ENCODE measurements around the gene PI16.

The PI16 gene

GRCh38 chr6:37004044-37004980 is 49.8 kb downstream of the PI16 start:
- no peak overlapping the region for H3K4me3 Mint-ChIP-seq
- ATAC-seq (no peak), DNase-seq (no peak)
- no peaks in the 10 kb centered on the region for H3K27me3 Mint-ChIP-seq
- H3K4me1 Mint-ChIP-seq, result peaks cover 21% of the 10 kb centered on the region
- no peak overlapping the region for H3K27ac Mint-ChIP-seq
- H3K36me3 Mint-ChIP-seq (ENCODE audit: low read depth), result no peaks in the 10 kb centered on the region
- no peaks in the 10 kb centered on the region for H3K9me3 Mint-ChIP-seq

GRCh38 chr6:37005061-37005810 is 50.7 kb downstream of the PI16 start, which contains the start of gene FGD2:
FGD2 (plus strand) TSS chr6:37005655; CDS start chr6:37005818, 163 bp downstream.
- no peaks in the 10 kb centered on the region for H3K27me3 Mint-ChIP-seq
- H3K4me3 Mint-ChIP-seq, result peak within 1 kb of the TSS; percentile 71
- no peaks in the 10 kb centered on the region for H3K9me3 Mint-ChIP-seq
- peaks cover 21% of the 10 kb centered on the region for H3K4me1 Mint-ChIP-seq
- H3K27ac Mint-ChIP-seq, result peak within 1 kb of the TSS; percentile 2
- H3K36me3 Mint-ChIP-seq (ENCODE audit: low read depth), result no peaks in the 10 kb centered on the region
- ATAC-seq (peak; percentile 11), DNase-seq (peak; percentile 32)

- ATAC-seq (peak; percentile 18), DNase-seq (no peak)
- Mint-ChIP-seq H3K4me1 (peaks cover 21% of the 10 kb centered on the region), H3K27ac (peak overlapping the region; percentile 2), H3K4me3 (peak overlapping the region; percentile 71), H3K27me3 (no peaks in the 10 kb centered on the region), H3K9me3 (no peaks in the 10 kb centered on the region), H3K36me3 (ENCODE audit: low read depth) (no peaks in the 10 kb centered on the region)
Measured at GRCh38 chr6:37005827-37006567, 51.5 kb downstream of the PI16 start.

DNA sequence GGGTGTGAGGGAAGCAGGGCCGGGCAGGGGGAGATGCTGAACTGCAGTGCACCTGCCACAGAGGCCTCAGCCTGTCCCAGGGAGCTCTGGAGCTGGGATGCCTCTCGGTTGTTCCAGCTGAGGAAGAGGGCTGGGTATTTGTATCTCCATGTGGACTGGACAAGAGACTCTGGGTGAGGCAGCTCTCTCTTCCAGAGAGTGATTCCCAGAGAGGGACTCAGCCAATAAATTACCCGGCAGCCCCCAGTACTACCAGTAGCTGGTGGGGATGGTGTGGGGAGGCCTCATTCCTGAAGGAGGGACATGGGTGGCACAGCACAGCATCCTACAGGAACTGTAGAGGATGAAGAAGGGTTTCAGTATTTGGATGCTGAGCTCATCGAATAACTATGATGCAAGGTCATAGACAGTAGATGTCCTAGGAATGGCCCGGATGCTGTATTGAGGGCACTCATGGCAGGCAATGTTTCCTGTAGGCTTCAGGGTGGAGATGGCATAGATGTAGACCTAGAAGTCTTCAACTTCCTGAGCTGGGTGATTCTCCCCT is 52.3 kb downstream of the PI16 start:
- no peak for DNase-seq

GRCh38 chr6:37007340-37008043 is 53.0 kb downstream of the PI16 start:
- DNase-seq (no peak), ATAC-seq (no peak)
- H3K4me3 Mint-ChIP-seq, result peak overlapping the region; percentile 71
- H3K27ac Mint-ChIP-seq, result peak overlapping the region; percentile 22
- no peaks in the 10 kb centered on the region for H3K9me3 Mint-ChIP-seq
- peaks cover 21% of the 10 kb centered on the region for H3K4me1 Mint-ChIP-seq
- H3K36me3 Mint-ChIP-seq (ENCODE audit: low read depth), result no peaks in the 10 kb centered on the region
- H3K27me3 Mint-ChIP-seq, result no peaks in the 10 kb centered on the region

More for the DNA sequence above, 52.3 kb downstream of the PI16 start:
- Mint-ChIP-seq H3K36me3 (ENCODE audit: low read depth) (no peaks in the 10 kb centered on the region), H3K4me1 (peaks cover 21% of the 10 kb centered on the region), H3K27me3 (no peaks in the 10 kb centered on the region), H3K27ac (peak overlapping the region; percentile 2), H3K9me3 (no peaks in the 10 kb centered on the region), H3K4me3 (peak overlapping the region; percentile 71)
- no peak for ATAC-seq

- no peak for DNase-seq
Measured at GRCh38 chr6:37008484-37009465, 54.2 kb downstream of the PI16 start.

DNA sequence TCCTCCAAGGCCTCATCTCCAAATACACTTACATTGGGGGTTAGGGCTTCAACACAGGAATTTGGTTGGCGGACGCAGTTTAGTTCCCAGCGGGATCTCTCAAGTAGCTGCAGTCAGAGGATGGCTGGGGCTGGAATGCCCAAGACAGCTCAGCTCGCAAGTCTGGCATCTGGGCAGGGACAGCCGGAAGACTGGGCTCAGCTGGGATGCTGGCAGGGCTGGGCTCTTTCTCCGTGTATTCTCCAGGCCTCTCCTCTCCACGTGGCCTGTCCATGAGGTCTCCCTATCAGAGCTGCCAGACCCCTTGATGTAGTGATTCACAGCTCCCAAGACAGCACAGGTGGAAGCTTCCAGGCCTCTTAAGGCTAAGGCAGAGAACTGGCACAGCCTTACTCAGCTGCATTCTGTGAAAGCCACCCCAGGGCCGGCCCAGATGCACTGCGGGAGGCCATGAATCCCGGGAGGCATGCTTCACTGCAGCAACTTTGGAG is 55.9 kb downstream of the PI16 start:
- Mint-ChIP-seq H3K9me3 (no peaks in the 10 kb centered on the region), H3K27ac (no peak overlapping the region), H3K36me3 (ENCODE audit: low read depth) (no peaks in the 10 kb centered on the region), H3K4me1 (peaks cover 16% of the 10 kb centered on the region), H3K27me3 (no peaks in the 10 kb centered on the region), H3K4me3 (no peak overlapping the region)
- no peak for DNase-seq
- no peak for ATAC-seq

More at GRCh38 chr6:37008484-37009465, 54.2 kb downstream of the PI16 start:
- no peak for ATAC-seq
- Mint-ChIP-seq H3K4me3 (no peak overlapping the region), H3K9me3 (no peaks in the 10 kb centered on the region), H3K4me1 (peaks cover 20% of the 10 kb centered on the region), H3K36me3 (ENCODE audit: low read depth) (no peaks in the 10 kb centered on the region), H3K27me3 (no peaks in the 10 kb centered on the region), H3K27ac (no peak overlapping the region)

GRCh38 chr6:37011656-37012378 is 57.3 kb downstream of the PI16 start:
- H3K4me3 Mint-ChIP-seq, result no peak overlapping the region
- ATAC-seq (no peak), DNase-seq (no peak)
- H3K36me3 Mint-ChIP-seq (ENCODE audit: low read depth), result no peaks in the 10 kb centered on the region
- H3K9me3 Mint-ChIP-seq, result no peaks in the 10 kb centered on the region
- no peak overlapping the region for H3K27ac Mint-ChIP-seq
- no peaks in the 10 kb centered on the region for H3K27me3 Mint-ChIP-seq
- peaks cover 5% of the 10 kb centered on the region for H3K4me1 Mint-ChIP-seq

- Mint-ChIP-seq H3K4me3 (no peak overlapping the region), H3K36me3 (ENCODE audit: low read depth) (no peaks in the 10 kb centered on the region), H3K9me3 (no peaks in the 10 kb centered on the region), H3K27me3 (no peaks in the 10 kb centered on the region), H3K27ac (no peak overlapping the region), H3K4me1 (peaks cover 12% of the 10 kb centered on the region)
- ATAC-seq (no peak), DNase-seq (no peak)
Measured at GRCh38 chr6:37013516-37014491, 59.3 kb downstream of the PI16 start.

Data from activated naive CD8-positive, alpha-beta T cell treated with anti-CD3 and anti-CD28 coated beads, Interleukin-2, amount 50 U/mL, for 24 hours (primary cell).